MM.1S (cell line): ENCODE results near the gene SERPINB1.

Source experiments
- DNase-seq: peaks from one replicate; pipeline ENCODE4 v3.0.0-alpha.2; 2015
- H2AFZ ChIP-seq: fragments of 300-600 bp; sonication (generic); 2 replicates; pipeline ENCODE4 v1.6.0; 2016; ENCODE audit warnings: antibody characterized with exemption, low read length
- H3F3A ChIP-seq: fragments of 300-600 bp; sonication (generic); 2 replicates; pipeline ENCODE4 v1.6.1; 2016; ENCODE audit warnings: mild to moderate bottlenecking, antibody characterized with exemption, low read length, moderate library complexity, mixed read lengths; ENCODE audit not compliant: insufficient read depth
- H3K27ac ChIP-seq: fragments of 300-600 bp; sonication (generic); 2 replicates; pipeline ENCODE4 v1.5.1; 2016; ENCODE audit warnings: mild to moderate bottlenecking, low read length
- H3K27me3 ChIP-seq: fragments of 300-600 bp; sonication (generic); replicated peaks from 2 replicates; pipeline ENCODE4 v1.6.0; 2016; ENCODE audit warnings: low read length; ENCODE audit not compliant: insufficient read depth
- H3K36me3 ChIP-seq: fragments of 300-600 bp; sonication (generic); replicated peaks from 2 replicates; pipeline ENCODE4 v1.6.1; 2016; ENCODE audit warnings: mild to moderate bottlenecking, low read length, mixed read lengths; ENCODE audit not compliant: insufficient read depth
- H3K4me1 ChIP-seq: fragments of 300-600 bp; sonication (generic); 2 replicates; pipeline ENCODE4 v1.6.1; 2016; ENCODE audit warnings: low read length, mixed read lengths
- H3K4me2 ChIP-seq: fragments of 300-600 bp; sonication (generic); 2 replicates; pipeline ENCODE4 v1.6.0; 2016; ENCODE audit warnings: low read depth, low read length
- H3K4me3 ChIP-seq: fragments of 300-600 bp; sonication (generic); 2 replicates; pipeline ENCODE4 v1.5.1; 2016; ENCODE audit warnings: low read length, mixed read lengths
- H3K79me2 ChIP-seq: fragments of 300-600 bp; sonication (generic); 2 replicates; pipeline ENCODE4 v1.6.1; 2016; ENCODE audit warnings: mixed run types, low read length, mixed read lengths
- H3K9ac ChIP-seq: fragments of 300-600 bp; sonication (generic); 2 replicates; pipeline ENCODE4 v1.6.1; 2016; ENCODE audit warnings: low read length, mixed read lengths
- H3K9me2 ChIP-seq: fragments of 300-600 bp; sonication (generic); replicated peaks from 2 replicates; pipeline ENCODE4 v1.6.1; 2016; ENCODE audit warnings: mild to moderate bottlenecking, low read length, mixed read lengths; ENCODE audit not compliant: insufficient read depth
- H3K9me3 ChIP-seq: fragments of 300-600 bp; sonication (generic); replicated peaks from 2 replicates; pipeline ENCODE4 v1.6.1; 2016; ENCODE audit warnings: mild to moderate bottlenecking, low read length, mixed read lengths; ENCODE audit not compliant: insufficient read depth
- H4K20me1 ChIP-seq: fragments of 300-600 bp; sonication (generic); 2 replicates; pipeline ENCODE4 v1.6.1; 2016; ENCODE audit warnings: mild to moderate bottlenecking, low read length, moderate library complexity, mixed read lengths; ENCODE audit not compliant: insufficient read depth
- EZH2 ChIP-seq: fragments of 300-600 bp; sonication (generic); optimal IDR thresholded peaks from 2 replicates; pipeline ENCODE3; 2017; ENCODE audit warnings: low read depth, mild to moderate bottlenecking, antibody characterized with exemption, low read length, mixed read lengths
- EZH2phosphoT487 ChIP-seq: fragments of 300-600 bp; sonication (generic); IDR thresholded peaks from 2 replicates; pipeline ENCODE4 v1.6.1; 2018; ENCODE audit warnings: antibody characterized with exemption, low read length
- TF ChIP-seq, protein P1 (sequence below): fragments of 300-600 bp; sonication (generic); IDR thresholded peaks from 2 replicates; pipeline ENCODE4 v1.5.1; 2016; ENCODE audit warnings: antibody characterized with exemption, low read length, mixed read lengths

SERPINB1 gene

GRCh38 chr6:2818593-2818992, 23.1 kb downstream of the SERPINB1 start:
- Histone ChIP-seq H3K79me2 (no peaks in the 10 kb centered on the region), H3F3A (no peaks in the 10 kb centered on the region), H3K27me3 (no peaks in the 10 kb centered on the region), H3K9me3 (no peaks in the 10 kb centered on the region; the same call in 1 of the 2 replicates), H3K9ac (no peak overlapping the region), H3K4me3 (no peak overlapping the region), H3K27ac (no peak overlapping the region), H3K9me2 (no peaks in the 10 kb centered on the region), H3K4me2 (no peak overlapping the region), H4K20me1 (no peaks in the 10 kb centered on the region), H3K4me1 (no peaks in the 10 kb centered on the region), H2AFZ (no peak overlapping the region), H3K36me3 (no peaks in the 10 kb centered on the region)
- no peak for DNase-seq
- TF ChIP-seq EZH2phosphoT487 (no peak), EZH2 (no peak)
- TF ChIP-seq, protein P1, sequence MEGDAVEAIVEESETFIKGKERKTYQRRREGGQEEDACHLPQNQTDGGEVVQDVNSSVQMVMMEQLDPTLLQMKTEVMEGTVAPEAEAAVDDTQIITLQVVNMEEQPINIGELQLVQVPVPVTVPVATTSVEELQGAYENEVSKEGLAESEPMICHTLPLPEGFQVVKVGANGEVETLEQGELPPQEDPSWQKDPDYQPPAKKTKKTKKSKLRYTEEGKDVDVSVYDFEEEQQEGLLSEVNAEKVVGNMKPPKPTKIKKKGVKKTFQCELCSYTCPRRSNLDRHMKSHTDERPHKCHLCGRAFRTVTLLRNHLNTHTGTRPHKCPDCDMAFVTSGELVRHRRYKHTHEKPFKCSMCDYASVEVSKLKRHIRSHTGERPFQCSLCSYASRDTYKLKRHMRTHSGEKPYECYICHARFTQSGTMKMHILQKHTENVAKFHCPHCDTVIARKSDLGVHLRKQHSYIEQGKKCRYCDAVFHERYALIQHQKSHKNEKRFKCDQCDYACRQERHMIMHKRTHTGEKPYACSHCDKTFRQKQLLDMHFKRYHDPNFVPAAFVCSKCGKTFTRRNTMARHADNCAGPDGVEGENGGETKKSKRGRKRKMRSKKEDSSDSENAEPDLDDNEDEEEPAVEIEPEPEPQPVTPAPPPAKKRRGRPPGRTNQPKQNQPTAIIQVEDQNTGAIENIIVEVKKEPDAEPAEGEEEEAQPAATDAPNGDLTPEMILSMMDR, result no peak

GRCh38 chr6:2817903-2818443, 23.7 kb downstream of the SERPINB1 start:
- no peaks in the 10 kb centered on the region for H3K4me1 ChIP-seq
- no peaks in the 10 kb centered on the region; the same call in 1 of the 2 replicates for H3K9me3 ChIP-seq
- no peaks in the 10 kb centered on the region for H4K20me1 ChIP-seq
- no peak for DNase-seq
- no peaks in the 10 kb centered on the region for H3K36me3 ChIP-seq
- TF ChIP-seq EZH2phosphoT487 (no peak), EZH2 (no peak)
- TF ChIP-seq, protein P1, result no peak
- no peaks in the 10 kb centered on the region for H3K79me2 ChIP-seq
- no peak overlapping the region for H3K4me3 ChIP-seq
- no peak overlapping the region for H3K4me2 ChIP-seq
- H2AFZ ChIP-seq, result no peak overlapping the region
- H3K27me3 ChIP-seq, result no peaks in the 10 kb centered on the region
- no peak overlapping the region for H3K27ac ChIP-seq
- H3K9me2 ChIP-seq, result no peaks in the 10 kb centered on the region
- H3K9ac ChIP-seq, result no peak overlapping the region
- H3F3A ChIP-seq, result no peaks in the 10 kb centered on the region

DNA sequence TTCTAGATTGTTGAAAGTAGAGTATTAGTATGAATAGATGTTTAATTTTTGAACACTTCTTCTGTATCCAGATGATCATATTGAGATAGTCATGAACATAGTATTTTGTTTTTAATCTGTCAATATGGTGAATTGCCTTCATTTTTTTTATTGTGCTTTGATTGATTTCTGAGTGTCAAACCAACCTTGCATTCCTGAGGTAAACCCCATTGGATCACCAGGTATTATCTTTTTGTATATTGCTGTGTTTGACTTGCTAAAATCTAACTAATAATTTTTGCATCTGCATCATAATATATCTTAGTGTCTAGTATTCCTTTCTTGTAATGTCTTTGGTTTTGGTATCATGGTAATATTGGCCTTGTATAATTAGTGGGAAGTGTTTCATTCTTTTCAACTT, 25.5 kb downstream of the SERPINB1 start:
- Histone ChIP-seq H3K4me3 (no peak overlapping the region), H3K36me3 (no peaks in the 10 kb centered on the region), H4K20me1 (no peaks in the 10 kb centered on the region), H2AFZ (no peak overlapping the region), H3K79me2 (no peaks in the 10 kb centered on the region), H3K4me2 (no peak overlapping the region), H3K27me3 (no peaks in the 10 kb centered on the region), H3F3A (no peaks in the 10 kb centered on the region), H3K27ac (no peak overlapping the region), H3K9me3 (no peaks in the 10 kb centered on the region; the same call in 1 of the 2 replicates), H3K9me2 (no peaks in the 10 kb centered on the region), H3K4me1 (no peaks in the 10 kb centered on the region), H3K9ac (no peak overlapping the region)
- no peak for DNase-seq
- TF ChIP-seq EZH2phosphoT487, result no peak
- no peak for TF ChIP-seq EZH2
- TF ChIP-seq, protein P1, result no peak
